GM19467 (cell line): ENCODE results near the gene FGFR1OP2.
"Not testable (repeated sequence)": the region's sequence is repeated elsewhere in the genome, so short reads cannot be mapped to it uniquely, and the experiment has no call there.

ENCODE experiments used
- ATAC-seq: cut with Tn5 transposase; IDR thresholded peaks from one replicate; pipeline ENCODE4 v1.9.1; 2021; ENCODE audit warnings: mild to moderate bottlenecking, moderate library complexity; ENCODE audit not compliant: unreplicated experiment

FGFR1OP2 gene

DNA sequence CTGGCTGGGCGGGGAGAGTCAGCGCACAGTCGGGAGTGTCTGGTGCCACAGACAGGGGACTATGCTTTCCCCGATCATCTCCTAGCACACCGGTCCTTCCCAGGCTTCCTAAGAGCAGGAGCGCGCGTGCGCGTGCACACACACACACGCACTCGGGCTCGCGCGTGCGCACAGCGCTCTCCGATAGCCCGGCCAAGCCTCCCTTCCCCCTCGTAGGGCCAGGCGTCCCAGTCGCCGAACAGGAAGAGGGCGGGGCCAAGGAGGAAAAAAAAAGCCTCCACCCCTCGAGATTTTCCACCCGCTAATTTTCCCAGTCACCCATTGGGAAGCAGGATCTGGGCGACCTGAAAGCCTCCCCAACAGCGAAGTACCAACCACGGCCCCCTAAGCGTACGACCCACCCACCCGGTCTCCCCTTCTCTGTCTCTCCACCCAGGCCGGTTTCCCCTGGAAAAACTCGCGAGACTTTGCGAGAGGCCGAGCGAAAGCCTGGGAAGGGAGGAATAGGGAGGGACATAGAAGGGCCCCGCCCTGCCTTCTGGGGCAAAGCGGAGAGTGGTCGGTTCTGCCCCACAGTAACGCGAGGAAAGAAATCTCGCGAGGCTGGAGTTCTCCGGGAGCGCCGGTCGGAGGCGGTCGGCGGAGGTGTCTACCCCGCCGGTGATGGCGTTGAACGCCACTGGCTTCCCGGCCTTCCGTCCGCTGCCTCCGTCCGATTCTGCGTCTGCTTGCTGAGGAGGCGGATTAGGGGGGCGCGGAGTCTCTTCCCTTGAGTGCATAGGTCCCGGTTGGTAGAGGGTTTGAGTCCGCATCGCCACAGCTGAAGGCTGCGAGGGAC lies at the start of gene FGFR1OP2, which contains the start of gene INTS13:
FGFR1OP2 (plus strand) TSS at position 608 of the 838 bp plus-strand sequence. CDS start 15,689 bp downstream, outside the sequence.
INTS13 (minus strand) TSS at position 119 of the 838 bp plus-strand sequence. CDS start 1,178 bp downstream, outside the sequence.
- ATAC-seq = peak; percentile 80

DNA sequence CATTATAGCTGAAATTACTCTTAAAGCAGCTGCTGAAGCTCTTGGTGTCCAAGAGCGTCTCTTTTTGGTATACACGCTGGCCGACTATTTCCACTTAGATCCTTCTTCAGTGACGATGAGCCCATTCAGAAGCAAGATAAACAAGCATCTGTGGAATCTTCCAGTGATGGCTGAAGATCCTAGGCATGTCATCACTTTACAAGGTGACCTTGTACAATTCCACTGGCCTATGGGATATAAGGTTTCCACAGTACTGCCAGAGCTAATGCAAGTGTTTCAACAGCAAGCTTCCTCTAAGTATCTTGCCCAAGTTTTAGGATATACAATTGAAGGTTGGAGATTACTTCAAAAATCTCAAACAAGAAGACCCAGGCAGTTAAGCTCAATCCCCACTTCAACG lies 47.5 kb upstream of the FGFR1OP2 start:
- ATAC-seq = no peak

DNA sequence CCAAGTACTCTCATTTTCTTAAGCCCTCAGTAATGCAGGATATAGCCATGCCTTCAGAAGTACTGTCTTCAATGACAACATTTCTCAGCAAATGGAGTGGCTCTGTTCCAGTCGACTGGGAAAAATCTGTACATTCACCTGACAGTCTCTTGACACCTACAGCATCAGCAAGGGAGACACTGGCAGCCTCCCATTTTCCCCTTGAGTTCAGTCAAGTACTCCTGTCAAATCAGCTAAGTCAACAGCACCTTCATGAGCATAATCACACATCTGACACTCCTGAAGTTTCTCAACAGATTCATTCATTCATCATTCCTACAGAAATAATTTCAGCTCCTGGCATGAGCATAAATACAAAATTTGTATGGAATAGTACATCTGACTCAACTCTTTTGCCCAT lies 46.6 kb upstream of the FGFR1OP2 start:
- no peak for ATAC-seq

DNA sequence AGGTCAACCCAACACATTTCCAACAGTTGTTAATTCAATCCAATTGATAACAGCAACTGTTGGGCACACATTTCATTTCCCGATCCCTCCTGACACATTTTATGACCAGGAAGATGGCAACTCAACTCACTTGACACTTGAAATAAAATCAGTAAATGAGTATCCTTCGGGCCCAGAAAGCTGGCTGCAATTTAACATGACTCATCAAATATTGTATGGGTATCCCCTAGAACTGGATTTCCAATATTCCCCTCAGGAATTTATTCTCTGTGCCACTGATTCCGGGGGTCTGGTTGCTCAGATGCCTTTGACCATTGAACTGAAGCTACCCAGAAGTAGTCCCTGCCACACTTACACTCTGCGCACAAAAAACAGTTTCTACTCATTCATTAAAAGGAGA lies 42.6 kb upstream of the FGFR1OP2 start:
- no peak for ATAC-seq

DNA sequence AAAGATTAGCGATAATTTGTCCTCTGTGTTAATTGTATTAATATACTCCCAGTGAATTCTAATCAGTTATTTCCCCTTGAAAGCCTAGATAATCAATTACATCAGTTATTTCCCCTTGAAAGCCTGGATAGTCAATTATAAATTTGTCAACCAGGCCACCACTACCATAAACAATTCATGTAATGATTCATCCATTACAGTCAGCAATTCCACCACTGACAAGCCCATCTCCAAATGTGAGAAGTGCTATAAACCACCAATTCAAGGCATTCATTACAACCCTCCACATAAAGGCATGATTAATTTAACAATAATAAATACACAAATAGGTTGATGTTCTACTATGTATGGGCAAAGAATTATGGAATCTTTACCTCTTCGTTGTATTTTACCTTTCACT lies 41.4 kb upstream of the FGFR1OP2 start:
- no peak for ATAC-seq

DNA sequence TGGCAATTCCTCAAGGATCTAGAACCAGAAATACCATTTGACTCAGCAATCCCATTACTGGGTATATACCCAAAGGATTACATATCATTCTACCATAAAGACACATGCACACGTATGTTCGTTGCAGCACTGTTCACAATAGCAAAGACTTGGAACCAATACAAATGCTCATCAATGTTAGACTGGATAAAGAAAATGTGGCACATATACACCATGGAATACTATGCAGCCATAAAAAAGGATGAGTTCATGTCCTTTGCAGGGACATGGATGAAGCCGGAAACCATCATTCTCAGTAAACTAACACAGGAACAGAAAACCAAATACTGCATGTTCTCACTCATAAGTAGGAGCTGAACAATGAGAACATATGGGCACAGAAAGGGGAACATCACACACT lies 34.9 kb upstream of the FGFR1OP2 start:
- ATAC-seq = not testable (repeated sequence)

DNA sequence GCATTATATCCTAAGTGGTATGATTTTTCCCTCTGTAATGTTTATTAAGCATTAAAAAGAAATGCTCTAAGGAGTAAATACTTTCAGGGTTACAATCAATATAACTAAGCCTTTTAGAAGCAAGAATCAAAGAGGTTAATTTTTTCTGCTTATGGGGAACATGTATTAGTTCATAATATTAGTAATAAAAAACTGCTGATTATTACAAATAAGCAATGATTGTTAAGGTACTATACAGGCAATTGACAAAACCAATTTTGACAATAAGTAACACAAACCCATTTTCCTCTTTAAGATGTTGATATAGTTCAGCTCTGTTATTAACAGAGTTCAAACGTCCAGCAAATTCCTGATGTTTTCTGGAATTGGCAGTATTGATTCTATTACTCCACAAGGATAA lies 32.2 kb upstream of the FGFR1OP2 start:
- no peak for ATAC-seq

DNA sequence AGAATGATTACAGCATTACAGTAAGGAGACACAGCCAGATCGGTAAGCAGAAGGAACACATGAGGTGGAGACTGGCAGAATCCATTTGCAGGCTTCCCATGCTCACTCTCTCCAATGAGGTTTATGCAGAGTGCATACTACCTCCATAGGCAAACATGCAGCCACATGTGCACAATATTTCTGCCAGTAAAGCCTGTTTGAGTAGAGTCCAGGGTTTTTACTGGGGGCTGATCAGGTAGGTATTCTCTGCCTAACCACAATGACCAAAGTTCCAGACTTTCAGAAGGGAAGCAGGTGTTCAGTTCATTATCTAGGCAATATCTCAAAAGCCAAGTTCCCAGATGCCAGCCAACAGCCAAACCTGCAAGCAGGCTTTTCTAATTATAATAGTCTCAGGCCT lies 31.6 kb upstream of the FGFR1OP2 start:
- ATAC-seq = no peak

DNA sequence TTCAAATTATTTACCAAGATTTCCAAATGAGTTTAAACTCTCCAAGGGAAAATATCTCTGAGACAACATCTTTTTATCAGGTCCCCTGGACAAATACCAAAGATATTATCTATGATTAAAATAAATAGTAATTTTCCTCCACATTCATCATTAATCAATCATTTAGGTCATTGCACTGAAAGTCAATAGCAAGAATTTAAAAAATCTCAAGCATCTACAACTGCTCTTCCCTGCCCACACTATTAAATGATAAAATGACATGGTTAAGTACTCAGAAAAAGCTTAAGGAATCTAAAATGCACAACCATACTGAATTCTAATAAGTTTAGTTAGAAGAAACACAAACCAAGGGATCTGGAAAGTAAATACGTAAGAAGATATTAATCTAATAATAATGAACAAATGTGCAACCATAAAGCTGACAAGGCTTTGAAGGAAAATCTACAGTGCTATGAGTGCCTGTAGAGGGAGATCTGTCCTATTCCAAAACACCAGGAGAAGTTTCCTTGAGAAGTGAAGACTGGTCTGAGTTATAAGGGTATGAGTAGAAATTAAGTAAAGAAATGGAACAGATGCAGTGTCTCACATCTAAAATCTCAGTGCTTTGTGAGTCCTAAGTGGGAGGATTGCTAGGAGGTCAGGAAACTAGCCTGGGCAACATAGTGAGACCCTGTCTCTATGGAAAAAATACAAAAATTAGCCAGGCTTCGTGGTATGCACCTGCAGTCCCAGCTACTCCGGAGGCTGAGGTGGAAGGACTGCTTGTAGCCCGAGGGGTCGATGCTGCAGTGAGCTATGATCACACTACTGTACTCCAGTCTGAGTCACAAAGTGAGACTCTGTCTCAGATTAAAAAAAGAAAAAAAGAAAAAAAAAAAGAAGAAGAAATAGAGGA lies 19.7 kb upstream of the FGFR1OP2 start:
- no peak for ATAC-seq

DNA sequence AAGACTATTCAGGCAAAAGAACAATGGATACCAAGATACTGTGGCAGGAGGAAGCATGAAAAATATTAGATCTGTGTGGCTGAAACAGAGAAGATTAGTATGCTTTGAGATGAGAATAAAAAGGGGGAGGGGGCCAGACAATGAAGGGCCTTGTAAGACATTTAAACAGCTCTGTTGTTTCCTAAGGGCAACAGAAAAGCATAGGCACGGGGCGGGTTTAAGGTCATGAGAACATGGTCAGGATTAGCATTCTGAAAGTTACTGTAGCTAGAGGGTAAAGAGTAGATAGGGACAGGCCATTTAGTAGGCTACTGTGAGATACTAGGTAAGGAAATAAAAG lies 19.1 kb upstream of the FGFR1OP2 start:
- no peak for ATAC-seq

DNA sequence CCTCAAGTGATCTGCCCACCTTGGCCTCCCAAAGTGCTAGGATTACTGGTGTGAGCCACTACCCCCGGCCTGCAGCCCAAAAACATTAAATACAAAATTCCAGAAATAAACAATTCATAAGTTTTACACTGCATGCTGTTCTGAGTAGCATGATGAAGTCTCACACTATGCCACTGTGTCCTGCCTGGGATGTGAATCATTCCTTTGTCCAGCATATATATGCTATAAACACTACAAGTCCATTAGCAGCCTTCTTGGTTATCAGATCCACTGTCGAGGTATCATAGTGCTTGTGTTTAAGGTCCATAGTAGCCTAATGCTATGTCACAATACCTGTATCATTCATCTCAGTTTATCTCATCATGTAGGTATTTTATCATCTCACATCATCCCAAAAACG lies 16.4 kb upstream of the FGFR1OP2 start:
- ATAC-seq = no peak

DNA sequence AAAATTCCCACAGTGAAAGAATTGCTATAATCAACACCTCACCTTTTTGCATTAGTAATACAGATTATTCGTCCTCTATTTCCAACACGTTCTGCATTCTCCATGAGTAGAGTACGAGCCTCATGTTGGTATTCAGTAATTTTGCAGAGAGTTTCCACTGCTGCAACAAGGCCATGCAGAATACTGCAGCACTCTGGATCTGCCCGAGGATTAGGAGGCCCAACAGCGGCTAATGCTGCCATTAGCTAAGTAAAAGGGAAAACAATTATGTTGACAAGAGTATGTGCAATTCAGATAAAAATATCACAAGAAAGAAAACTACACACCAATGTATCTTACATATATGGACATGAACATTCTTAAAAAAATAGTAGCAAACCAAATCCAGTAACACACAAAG lies 9.6 kb upstream of the FGFR1OP2 start:
- ATAC-seq = no peak

DNA sequence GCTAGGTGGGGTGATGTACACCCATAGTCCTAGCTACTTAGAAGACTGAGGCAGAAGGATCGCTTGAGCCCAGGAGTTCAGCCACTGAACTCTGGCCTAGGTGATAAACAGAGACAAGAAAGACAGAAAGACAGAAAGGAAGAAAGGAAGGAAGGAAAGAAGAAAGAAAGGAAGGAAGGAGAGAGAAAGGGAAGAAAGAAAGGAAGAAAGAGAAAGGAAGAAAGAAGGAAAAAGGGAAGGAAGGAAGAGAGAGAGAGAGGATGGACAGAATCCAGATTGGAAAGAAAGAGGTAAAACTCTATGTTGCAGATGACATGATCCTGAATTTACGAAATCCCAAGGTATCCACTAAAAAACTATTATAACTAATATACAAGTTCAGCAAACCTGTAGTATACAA lies 8.7 kb upstream of the FGFR1OP2 start:
- no peak for ATAC-seq

DNA sequence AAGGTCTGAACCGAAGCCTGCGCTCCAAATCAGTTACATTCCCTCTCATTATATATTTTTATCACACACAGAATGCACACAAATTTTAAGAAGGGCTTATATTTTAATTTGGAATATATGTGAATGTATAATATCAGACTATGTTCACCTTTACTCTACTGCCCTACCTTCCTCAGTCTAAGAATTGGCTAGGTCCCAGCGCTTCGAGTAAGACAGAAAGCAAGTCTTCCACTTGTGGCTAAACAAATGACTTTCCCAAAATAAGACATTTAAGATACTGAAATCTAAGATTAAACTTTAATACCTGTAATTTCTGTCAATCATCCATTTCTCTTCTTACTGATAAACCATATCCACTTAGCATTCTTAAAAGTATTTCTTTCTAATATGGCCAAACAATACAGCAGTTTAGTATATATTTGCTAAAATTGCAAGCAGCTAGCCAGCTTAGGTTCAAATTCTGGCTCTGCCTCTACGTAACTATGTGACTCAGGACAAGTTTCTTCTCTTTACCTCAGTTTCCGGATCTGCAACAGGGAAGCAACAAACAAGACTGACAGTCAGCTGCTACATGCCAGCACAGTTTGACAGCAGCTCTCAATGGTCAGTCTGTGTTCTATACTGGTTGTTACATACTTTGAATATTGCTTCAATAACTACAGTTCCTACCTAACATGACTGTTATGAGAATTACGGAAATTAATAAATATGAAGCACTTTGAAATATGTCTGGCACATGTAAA lies 2.5 kb upstream of the FGFR1OP2 start:
- ATAC-seq = no peak

DNA sequence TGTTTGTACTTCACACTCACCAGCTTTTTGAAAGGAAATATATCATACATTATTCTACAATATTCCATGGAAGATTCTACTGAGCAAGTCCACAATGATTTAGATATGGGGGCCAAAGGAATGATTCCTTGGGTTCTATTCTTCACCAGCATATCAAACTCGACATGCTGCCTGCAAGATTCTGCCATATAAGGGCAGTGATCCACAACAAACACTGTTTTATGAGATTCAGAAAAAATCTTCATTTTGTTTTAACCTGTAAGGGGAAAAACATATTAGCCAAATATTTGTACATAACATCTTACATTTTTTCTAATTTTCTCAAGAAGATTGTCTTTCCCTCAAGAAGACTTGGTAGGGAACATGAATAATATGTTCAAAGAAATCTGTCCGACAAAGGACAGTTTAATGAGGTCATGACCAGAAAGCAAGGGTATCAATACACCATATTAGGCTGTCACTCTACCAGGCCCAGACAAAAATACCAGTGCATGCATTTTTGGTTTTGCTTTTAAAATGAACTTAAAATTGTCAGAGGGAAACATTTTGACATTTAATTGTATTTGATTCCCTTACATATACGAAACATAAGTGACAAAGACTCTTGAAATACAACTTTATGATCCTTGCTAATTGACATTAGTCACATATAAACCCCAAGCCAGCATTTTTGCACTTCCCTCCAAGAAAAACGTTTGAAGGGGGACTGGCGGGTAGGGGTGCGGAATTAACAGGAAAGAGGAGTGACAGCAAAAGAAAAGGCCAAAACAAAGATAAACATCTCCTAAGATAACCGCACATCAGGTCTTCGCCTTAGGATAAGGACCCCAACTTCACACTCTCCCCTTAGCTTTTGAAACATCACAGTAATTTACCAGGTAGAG lies 1.5 kb upstream of the FGFR1OP2 start:
- no peak for ATAC-seq

DNA sequence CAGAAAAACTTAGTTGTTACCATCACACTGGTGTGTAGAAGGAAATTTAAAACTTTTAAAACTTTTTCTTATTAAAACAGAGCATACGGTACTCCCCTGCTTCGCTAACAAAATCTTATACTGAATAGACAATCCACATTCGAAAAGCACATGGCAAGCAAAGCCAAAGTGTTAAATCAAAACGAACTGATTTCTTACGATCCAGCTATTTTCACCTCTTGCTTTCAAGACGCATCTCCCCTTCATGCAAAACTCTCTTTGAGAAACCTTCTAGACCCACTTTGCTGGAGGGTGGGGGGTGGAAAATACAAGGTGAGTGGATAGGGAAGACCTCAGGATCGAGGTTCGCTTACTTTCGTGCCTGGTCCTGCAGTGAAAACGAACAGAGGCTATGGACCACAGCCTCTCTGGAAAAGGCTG lies 817 bp upstream of the FGFR1OP2 start:
- ATAC-seq = peak; percentile 1

DNA sequence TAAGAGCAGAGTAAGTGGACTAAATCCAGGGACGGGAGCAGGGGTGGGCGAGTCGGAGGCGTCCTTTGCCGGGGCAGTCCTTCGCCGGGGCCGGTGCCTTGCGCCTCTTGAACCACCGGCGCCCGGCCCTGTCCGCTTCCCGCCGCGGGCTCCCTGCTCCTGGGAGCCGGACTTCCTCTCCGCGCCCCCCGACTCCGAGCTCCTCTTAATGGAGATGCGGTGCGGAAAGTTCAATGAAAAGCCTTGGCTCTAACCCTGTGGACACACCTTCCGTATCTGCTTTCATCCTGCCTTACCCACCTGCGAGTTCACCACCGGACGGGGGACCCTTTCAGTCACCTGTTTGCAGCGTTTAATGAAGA lies 412 bp downstream of the FGFR1OP2 start:
- ATAC-seq = peak; percentile 12

DNA sequence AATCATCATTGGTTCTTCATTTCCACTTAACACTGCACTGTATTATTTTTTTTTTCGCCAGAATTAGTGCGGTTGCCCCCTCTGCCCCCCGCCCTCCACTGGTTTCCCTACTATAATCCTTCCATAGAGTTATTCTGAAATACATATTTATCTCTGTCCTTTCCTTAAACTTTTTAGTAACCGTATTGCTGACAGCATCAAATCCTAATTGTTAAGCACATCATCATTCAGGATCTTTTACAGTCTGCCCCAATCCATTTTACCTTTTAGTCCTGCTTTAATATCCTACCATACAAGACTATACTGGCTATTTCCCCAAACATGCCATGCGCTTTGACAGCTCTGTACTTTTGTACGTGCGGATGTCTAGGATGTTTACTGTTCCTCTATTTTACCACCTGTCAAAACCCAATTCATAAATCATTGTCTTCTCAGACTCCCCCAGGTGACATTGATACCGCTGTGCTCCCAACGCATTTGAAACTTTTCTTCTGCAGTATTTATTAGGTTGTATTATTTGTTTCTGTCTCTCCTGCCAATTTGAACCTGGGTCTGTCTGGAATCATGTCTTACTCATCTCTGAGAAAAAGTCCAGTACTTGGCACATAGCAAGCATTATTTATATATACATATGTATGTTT lies 1.0 kb downstream of the FGFR1OP2 start:
- ATAC-seq = no peak

DNA sequence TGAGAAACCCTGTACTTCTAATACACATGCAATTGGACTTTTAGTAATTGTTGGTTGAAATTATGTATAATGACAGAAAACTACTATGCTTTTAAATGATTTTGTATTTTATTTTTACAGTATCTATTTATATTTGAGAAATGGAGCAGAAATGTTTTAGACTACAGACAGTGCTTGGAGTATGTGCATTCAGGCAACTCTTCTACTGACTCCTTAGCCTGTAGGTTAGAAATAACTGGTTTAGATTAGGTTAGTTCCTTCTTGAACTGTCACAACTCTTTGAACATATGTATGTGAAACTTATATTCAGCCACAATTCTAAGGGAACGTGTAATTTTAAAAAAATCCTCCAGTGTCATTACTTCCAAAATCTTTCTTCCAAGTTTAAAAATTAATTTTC lies 1.7 kb downstream of the FGFR1OP2 start:
- ATAC-seq = no peak
